Skeletal muscle tissue (tissue), 4 donors: ENCODE measurements around the gene SV2A. TPM values are rescaled to one million over a fixed set of nuclear protein-coding genes. Genes with fewer than 3 reads are reported as not detected.

ENCODE experiments used
- H3K27ac ChIP-seq: one replicate; pipeline ENCODE4 v1.7.0; 2013; ENCODE audit warnings: mild to moderate bottlenecking, low read depth, low read length, inconsistent platforms
- H3K27me3 ChIP-seq, 3 donors: one replicate each; pipeline ENCODE4 v1.7.0; 2013; ENCODE audit warnings: low read length in 3 of 3; ENCODE audit not compliant: control insufficient read depth in 3 of 3, insufficient read depth in 3 of 3
- H3K36me3 ChIP-seq, 3 donors: one replicate each; pipeline ENCODE4 v1.7.0; 2013; ENCODE audit warnings: low read length in 3 of 3; ENCODE audit not compliant: control insufficient read depth in 3 of 3, insufficient read depth in 3 of 3
- H3K4me1 ChIP-seq, 3 donors: one replicate each; pipeline ENCODE4 v1.7.0; 2013; ENCODE audit warnings: low read length in 3 of 3, mild to moderate bottlenecking in 3 of 3; ENCODE audit not compliant: control insufficient read depth in 3 of 3, insufficient read depth in 3 of 3
- H3K4me3 ChIP-seq, 3 donors: one replicate each; pipeline ENCODE4 v1.7.0; 2013; ENCODE audit warnings: low read length in 3 of 3
- H3K9ac ChIP-seq, 3 donors: one replicate each; pipeline ENCODE4 v1.7.0; 2013; ENCODE audit warnings: low read length in 3 of 3, mild to moderate bottlenecking in 3 of 3, moderate library complexity in 2 of 3, low read depth in 1 of 3
- H3K9me3 ChIP-seq, 3 donors: one replicate each; pipeline ENCODE4 v1.7.0; 2013; ENCODE audit warnings: low read length in 3 of 3; ENCODE audit not compliant: control insufficient read depth in 3 of 3
- total RNA-seq: library from RNA; depleted of rRNA; stranded (reverse); fragments of >200 nt; gene quantifications from one replicate; pipeline ENCODE4 v1.2.3, GENCODE V29; 2014
- donor health status: Osteomylitis.

SV2A gene
- total RNA-seq, 1 donor from 2014 or later = 2.1 TPM

GRCh38 chr1:149916898-149917252 lies 769 bp downstream of the SV2A start:
- no peak overlapping the region for H3K4me3 ChIP-seq
- no peaks in the 10 kb centered on the region for H3K36me3 ChIP-seq
- no peak overlapping the region for H3K9ac ChIP-seq
- peaks cover 5 to 16% (median 11%) of the 10 kb centered on the region in 3 donors for H3K27me3 ChIP-seq
- no peaks in the 10 kb centered on the region for H3K9me3 ChIP-seq
- H3K4me1 ChIP-seq = no peaks in the 10 kb centered on the region
- H3K27ac ChIP-seq = no peak overlapping the region

GRCh38 chr1:149916193-149916897 lies 1.3 kb downstream of the SV2A start:
- H3K27ac ChIP-seq = no peak overlapping the region
- no peaks in the 10 kb centered on the region for H3K9me3 ChIP-seq
- H3K27me3 ChIP-seq = peaks cover 5 to 16% (median 11%) of the 10 kb centered on the region in 3 donors
- no peak overlapping the region for H3K4me3 ChIP-seq
- H3K36me3 ChIP-seq = no peaks in the 10 kb centered on the region
- H3K4me1 ChIP-seq = no peaks in the 10 kb centered on the region
- H3K9ac ChIP-seq = no peak overlapping the region

GRCh38 chr1:149915429-149916192 lies 2.0 kb downstream of the SV2A start:
- Histone ChIP-seq H3K4me3 (no peak overlapping the region), H3K4me1 (no peaks in the 10 kb centered on the region), H3K36me3 (no peaks in the 10 kb centered on the region), H3K27ac (no peak overlapping the region), H3K27me3 (peaks cover 5 to 16% (median 11%) of the 10 kb centered on the region in 3 donors), H3K9me3 (no peaks in the 10 kb centered on the region), H3K9ac (no peak overlapping the region)

GRCh38 chr1:149914545-149914944 lies 3.1 kb downstream of the SV2A start:
- Histone ChIP-seq H3K9me3 (no peaks in the 10 kb centered on the region), H3K36me3 (no peaks in the 10 kb centered on the region), H3K27ac (no peak overlapping the region), H3K4me1 (no peaks in the 10 kb centered on the region), H3K9ac (no peak overlapping the region), H3K27me3 (peaks cover 5 to 19% (median 11%) of the 10 kb centered on the region in 3 donors), H3K4me3 (no peak overlapping the region)

- Histone ChIP-seq H3K27ac (no peak overlapping the region), H3K4me1 (no peaks in the 10 kb centered on the region), H3K36me3 (peaks cover 0 to 2% (median 0%) of the 10 kb centered on the region in 3 donors), H3K9me3 (no peaks in the 10 kb centered on the region), H3K27me3 (peaks cover 0 to 3% (median 2%) of the 10 kb centered on the region in 3 donors), H3K4me3 (no peak overlapping the region), H3K9ac (no peak overlapping the region)
Measured at GRCh38 chr1:149906570-149907075, 11.0 kb downstream of the SV2A start.

GRCh38 chr1:149903836-149904491 lies 13.7 kb downstream of the SV2A start:
- Histone ChIP-seq H3K36me3 (peaks cover 0 to 2% (median 0%) of the 10 kb centered on the region in 3 donors), H3K9me3 (no peaks in the 10 kb centered on the region), H3K4me3 (no peak overlapping the region), H3K9ac (peak overlapping the region in 1 of 3 donors; percentile 8), H3K27me3 (no peaks in the 10 kb centered on the region), H3K27ac (no peak overlapping the region), H3K4me1 (peaks cover 8 to 14% (median 9%) of the 10 kb centered on the region in 3 donors)

GRCh38 chr1:149899460-149900284 lies 18.0 kb downstream of the SV2A start, which contains the start of gene BOLA1:
Gene BOLA1, plus strand, starts transcription at chr1:149899568. Its CDS starts 492 bp downstream, at chr1:149900060.
- peak within 1 kb of the TSS; percentile 90 for H3K9ac ChIP-seq
- peak within 1 kb of the TSS; percentile 73 for H3K27ac ChIP-seq
- no peaks in the 10 kb centered on the region for H3K9me3 ChIP-seq
- H3K27me3 ChIP-seq = no peaks in the 10 kb centered on the region
- peak within 1 kb of the TSS; percentile 89 to 96 (median 95) for H3K4me3 ChIP-seq
- H3K4me1 ChIP-seq = peaks cover 8 to 14% (median 9%) of the 10 kb centered on the region in 3 donors
- H3K36me3 ChIP-seq = peaks cover 0 to 2% (median 0%) of the 10 kb centered on the region in 3 donors

- Histone ChIP-seq H3K4me1 (peaks cover 8 to 14% (median 9%) of the 10 kb centered on the region in 3 donors), H3K9ac (no peak overlapping the region), H3K36me3 (no peaks in the 10 kb centered on the region), H3K4me3 (no peak overlapping the region), H3K27ac (no peak overlapping the region), H3K27me3 (no peaks in the 10 kb centered on the region), H3K9me3 (no peaks in the 10 kb centered on the region)
Measured at GRCh38 chr1:149896575-149896974, 21.1 kb downstream of the SV2A start.

GRCh38 chr1:149888999-149889289 lies 28.7 kb downstream of the SV2A start:
- H3K27ac ChIP-seq = peak overlapping the region; percentile 97
- H3K4me1 ChIP-seq = peaks cover 16 to 21% (median 20%) of the 10 kb centered on the region in 3 donors
- H3K9ac ChIP-seq = peak overlapping the region; percentile 72 to 86 (median 73)
- H3K4me3 ChIP-seq = peak overlapping the region; percentile 76 to 92 (median 77)
- H3K36me3 ChIP-seq = no peaks in the 10 kb centered on the region
- H3K9me3 ChIP-seq = no peaks in the 10 kb centered on the region
- H3K27me3 ChIP-seq = no peaks in the 10 kb centered on the region
